Measurements from ENCODE around the gene TSPEAR.

Gene TSPEAR

GRCh38 chr21:44709426-44710293 is 1.7 kb downstream of the TSPEAR start:
- no peak overlapping the region for H3K4me3 ChIP-seq (ENCODE audit: low read depth, low read length)
- H3K4me1 ChIP-seq, result no peaks in the 10 kb centered on the region
- TF ChIP-seq CTCF (IDR thresholded peaks at IDR 0.05; ENCODE audit: low read depth, low read length), result no peak
- H3K36me3 ChIP-seq, result no peaks in the 10 kb centered on the region
- H3K27me3 ChIP-seq, result peaks cover 83% of the 10 kb centered on the region
- no peaks in the 10 kb centered on the region for H3K9me3 ChIP-seq
- no peak for DNase-seq

GRCh38 chr21:44708866-44709425 is 2.4 kb downstream of the TSPEAR start:
- no peak overlapping the region for H3K4me3 ChIP-seq (ENCODE audit: low read depth, low read length)
- DNase-seq, result no peak
- no peaks in the 10 kb centered on the region for H3K4me1 ChIP-seq

GRCh38 chr21:44708213-44708865 is 3.0 kb downstream of the TSPEAR start:
- no peak overlapping the region for H3K4me3 ChIP-seq (ENCODE audit: low read depth, low read length)
- no peaks in the 10 kb centered on the region for H3K36me3 ChIP-seq
- no peak for DNase-seq
- H3K4me1 ChIP-seq, result no peaks in the 10 kb centered on the region
- H3K27me3 ChIP-seq, result peaks cover 85% of the 10 kb centered on the region
- no peak for TF ChIP-seq CTCF (IDR thresholded peaks at IDR 0.05; ENCODE audit: low read depth, low read length)
- H3K9me3 ChIP-seq, result no peaks in the 10 kb centered on the region

More at GRCh38 chr21:44708866-44709425, 2.4 kb downstream of the TSPEAR start:
- no peak for TF ChIP-seq CTCF (IDR thresholded peaks at IDR 0.05; ENCODE audit: low read depth, low read length)
- peaks cover 85% of the 10 kb centered on the region for H3K27me3 ChIP-seq
- H3K9me3 ChIP-seq, result no peaks in the 10 kb centered on the region
- H3K36me3 ChIP-seq, result no peaks in the 10 kb centered on the region

- Histone ChIP-seq H3K36me3 (no peaks in the 10 kb centered on the region), H3K9me3 (no peaks in the 10 kb centered on the region), H3K4me3 (ENCODE audit: low read depth, low read length) (no peak overlapping the region), H3K27me3 (peaks cover 86% of the 10 kb centered on the region), H3K4me1 (no peaks in the 10 kb centered on the region)
- no peak for DNase-seq
- no peak for TF ChIP-seq CTCF (IDR thresholded peaks at IDR 0.05; ENCODE audit: low read depth, low read length)
Measured at GRCh38 chr21:44706706-44707581, 4.4 kb downstream of the TSPEAR start.

GRCh38 chr21:44706026-44706705 is 5.2 kb downstream of the TSPEAR start:
- Histone ChIP-seq H3K27me3 (peaks cover 87% of the 10 kb centered on the region), H3K4me3 (ENCODE audit: low read depth, low read length) (no peak overlapping the region), H3K4me1 (no peaks in the 10 kb centered on the region), H3K36me3 (no peaks in the 10 kb centered on the region), H3K9me3 (no peaks in the 10 kb centered on the region)
- TF ChIP-seq CTCF (IDR thresholded peaks at IDR 0.05; ENCODE audit: low read depth, low read length), result no peak
- DNase-seq, result no peak
